ENCODE results near the gene BUB3. TPM values are rescaled to one million over a fixed set of nuclear protein-coding genes. Genes with fewer than 3 reads are reported as not detected.

Gene BUB3
- total and polyA plus RNA-seq, 2 of the 13 experiments (the other 11 are each of a cell fraction or from before 2014, with no cell fraction given), result 174 to 188 TPM

DNA sequence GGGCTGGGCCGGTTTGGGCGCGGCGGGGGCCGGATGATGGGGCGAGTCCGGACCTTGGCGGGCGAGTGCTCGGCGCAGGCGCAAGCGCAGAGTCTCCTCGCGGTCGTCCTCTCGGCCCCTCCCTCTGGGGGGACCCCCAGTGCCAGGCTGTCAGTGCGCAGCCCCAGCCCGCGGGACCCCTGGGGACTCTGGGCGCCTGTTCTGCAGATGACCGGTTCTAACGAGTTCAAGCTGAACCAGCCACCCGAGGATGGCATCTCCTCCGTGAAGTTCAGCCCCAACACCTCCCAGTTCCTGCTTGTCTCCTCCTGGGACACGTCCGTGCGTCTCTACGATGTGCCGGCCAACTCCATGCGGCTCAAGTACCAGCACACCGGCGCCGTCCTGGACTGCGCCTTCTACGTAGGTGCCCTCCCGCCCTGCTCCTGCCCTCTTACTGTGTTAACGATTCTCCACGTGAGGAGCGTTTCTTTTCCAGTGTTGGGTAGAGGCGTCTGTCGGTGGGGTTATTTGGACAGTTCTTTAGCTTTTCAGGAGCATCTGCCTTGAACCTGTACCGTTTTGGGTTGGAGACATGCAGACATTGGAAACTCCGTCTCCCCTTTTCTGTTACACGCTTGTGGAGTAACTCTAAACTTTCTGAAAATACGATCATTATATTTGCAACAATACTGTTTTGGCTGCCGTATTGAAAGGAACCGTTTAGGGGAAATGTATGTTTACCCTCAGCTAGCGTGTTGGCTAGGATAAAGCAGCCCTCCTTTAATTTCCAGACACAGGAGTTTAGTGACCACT is 706 bp downstream of the BUB3 start (continued):
- TF ChIP-seq SOX13 (IDR thresholded peaks at IDR 0.05) (no peak), SOX13 (CRISPR knock-in tag; conservative IDR thresholded peaks at IDR 0.05 in 1 of 2, IDR thresholded peaks at IDR 0.05 in 1 of 2) (no peak), DRAP1 (CRISPR knock-in tag; IDR thresholded peaks at IDR 0.05) (no peak), MXD4 (CRISPR knock-in tag; IDR thresholded peaks at IDR 0.05) (no peak; the same call in 1 of the 2 replicates), HNF1A (IDR thresholded peaks at IDR 0.05; ENCODE audit: low read depth) (no peak), HNF1A (CRISPR knock-in tag; IDR thresholded peaks at IDR 0.05; ENCODE audit: borderline replicate concordance) (no peak), YEATS2 (CRISPR knock-in tag; IDR thresholded peaks at IDR 0.05; ENCODE audit: borderline replicate concordance) (no peak), ZNF674 (CRISPR knock-in tag; IDR thresholded peaks at IDR 0.05; ENCODE audit: low read depth) (no peak), SNAPC2 (CRISPR knock-in tag; IDR thresholded peaks at IDR 0.05) (no peak), DMAP1 (CRISPR knock-in tag; IDR thresholded peaks at IDR 0.05) (peak; percentile 52; the same call in 1 of the 2 replicates)
- TF ChIP-seq, protein P1, sequence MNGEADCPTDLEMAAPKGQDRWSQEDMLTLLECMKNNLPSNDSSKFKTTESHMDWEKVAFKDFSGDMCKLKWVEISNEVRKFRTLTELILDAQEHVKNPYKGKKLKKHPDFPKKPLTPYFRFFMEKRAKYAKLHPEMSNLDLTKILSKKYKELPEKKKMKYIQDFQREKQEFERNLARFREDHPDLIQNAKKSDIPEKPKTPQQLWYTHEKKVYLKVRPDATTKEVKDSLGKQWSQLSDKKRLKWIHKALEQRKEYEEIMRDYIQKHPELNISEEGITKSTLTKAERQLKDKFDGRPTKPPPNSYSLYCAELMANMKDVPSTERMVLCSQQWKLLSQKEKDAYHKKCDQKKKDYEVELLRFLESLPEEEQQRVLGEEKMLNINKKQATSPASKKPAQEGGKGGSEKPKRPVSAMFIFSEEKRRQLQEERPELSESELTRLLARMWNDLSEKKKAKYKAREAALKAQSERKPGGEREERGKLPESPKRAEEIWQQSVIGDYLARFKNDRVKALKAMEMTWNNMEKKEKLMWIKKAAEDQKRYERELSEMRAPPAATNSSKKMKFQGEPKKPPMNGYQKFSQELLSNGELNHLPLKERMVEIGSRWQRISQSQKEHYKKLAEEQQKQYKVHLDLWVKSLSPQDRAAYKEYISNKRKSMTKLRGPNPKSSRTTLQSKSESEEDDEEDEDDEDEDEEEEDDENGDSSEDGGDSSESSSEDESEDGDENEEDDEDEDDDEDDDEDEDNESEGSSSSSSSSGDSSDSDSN (CRISPR knock-in tag; IDR thresholded peaks at IDR 0.05), result peak; percentile 75; the same call in 1 of the 2 replicates
- TF ChIP-seq, protein P2, sequence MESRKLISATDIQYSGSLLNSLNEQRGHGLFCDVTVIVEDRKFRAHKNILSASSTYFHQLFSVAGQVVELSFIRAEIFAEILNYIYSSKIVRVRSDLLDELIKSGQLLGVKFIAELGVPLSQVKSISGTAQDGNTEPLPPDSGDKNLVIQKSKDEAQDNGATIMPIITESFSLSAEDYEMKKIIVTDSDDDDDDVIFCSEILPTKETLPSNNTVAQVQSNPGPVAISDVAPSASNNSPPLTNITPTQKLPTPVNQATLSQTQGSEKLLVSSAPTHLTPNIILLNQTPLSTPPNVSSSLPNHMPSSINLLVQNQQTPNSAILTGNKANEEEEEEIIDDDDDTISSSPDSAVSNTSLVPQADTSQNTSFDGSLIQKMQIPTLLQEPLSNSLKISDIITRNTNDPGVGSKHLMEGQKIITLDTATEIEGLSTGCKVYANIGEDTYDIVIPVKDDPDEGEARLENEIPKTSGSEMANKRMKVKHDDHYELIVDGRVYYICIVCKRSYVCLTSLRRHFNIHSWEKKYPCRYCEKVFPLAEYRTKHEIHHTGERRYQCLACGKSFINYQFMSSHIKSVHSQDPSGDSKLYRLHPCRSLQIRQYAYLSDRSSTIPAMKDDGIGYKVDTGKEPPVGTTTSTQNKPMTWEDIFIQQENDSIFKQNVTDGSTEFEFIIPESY (CRISPR knock-in tag; IDR thresholded peaks at IDR 0.05), result no peak
- TF ChIP-seq, protein P3, sequence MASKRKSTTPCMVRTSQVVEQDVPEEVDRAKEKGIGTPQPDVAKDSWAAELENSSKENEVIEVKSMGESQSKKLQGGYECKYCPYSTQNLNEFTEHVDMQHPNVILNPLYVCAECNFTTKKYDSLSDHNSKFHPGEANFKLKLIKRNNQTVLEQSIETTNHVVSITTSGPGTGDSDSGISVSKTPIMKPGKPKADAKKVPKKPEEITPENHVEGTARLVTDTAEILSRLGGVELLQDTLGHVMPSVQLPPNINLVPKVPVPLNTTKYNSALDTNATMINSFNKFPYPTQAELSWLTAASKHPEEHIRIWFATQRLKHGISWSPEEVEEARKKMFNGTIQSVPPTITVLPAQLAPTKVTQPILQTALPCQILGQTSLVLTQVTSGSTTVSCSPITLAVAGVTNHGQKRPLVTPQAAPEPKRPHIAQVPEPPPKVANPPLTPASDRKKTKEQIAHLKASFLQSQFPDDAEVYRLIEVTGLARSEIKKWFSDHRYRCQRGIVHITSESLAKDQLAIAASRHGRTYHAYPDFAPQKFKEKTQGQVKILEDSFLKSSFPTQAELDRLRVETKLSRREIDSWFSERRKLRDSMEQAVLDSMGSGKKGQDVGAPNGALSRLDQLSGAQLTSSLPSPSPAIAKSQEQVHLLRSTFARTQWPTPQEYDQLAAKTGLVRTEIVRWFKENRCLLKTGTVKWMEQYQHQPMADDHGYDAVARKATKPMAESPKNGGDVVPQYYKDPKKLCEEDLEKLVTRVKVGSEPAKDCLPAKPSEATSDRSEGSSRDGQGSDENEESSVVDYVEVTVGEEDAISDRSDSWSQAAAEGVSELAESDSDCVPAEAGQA (IDR thresholded peaks at IDR 0.05; ENCODE audit: low read depth), result no peak
- TF ChIP-seq, protein P3 (CRISPR knock-in tag; IDR thresholded peaks at IDR 0.05; ENCODE audit: borderline replicate concordance), result no peak

Measured in HepG2 (cell line).